Left kidney (tissue), 2 donors: Measurements from ENCODE around the gene HERC2. TPM values are rescaled to one million over a fixed set of nuclear protein-coding genes. Genes with fewer than 3 reads are reported as not detected.
"Not testable (repeated sequence)": the region's sequence is repeated elsewhere in the genome, so short reads cannot be mapped to it uniquely, and the experiment has no call there.

Source experiments
- DNase-seq: peaks from one replicate; pipeline ENCODE4 v3.0.0-alpha.2; 2013
- polyA plus RNA-seq: library from polyadenylated mRNA; unstranded; fragments of 120-200 nt; gene quantifications from one replicate; pipeline ENCODE4 v1.2.1, GENCODE V29; 2013; ENCODE audit not compliant: insufficient read length

Gene HERC2
- polyA plus RNA-seq, 1 donor, result 66.0 TPM

DNA sequence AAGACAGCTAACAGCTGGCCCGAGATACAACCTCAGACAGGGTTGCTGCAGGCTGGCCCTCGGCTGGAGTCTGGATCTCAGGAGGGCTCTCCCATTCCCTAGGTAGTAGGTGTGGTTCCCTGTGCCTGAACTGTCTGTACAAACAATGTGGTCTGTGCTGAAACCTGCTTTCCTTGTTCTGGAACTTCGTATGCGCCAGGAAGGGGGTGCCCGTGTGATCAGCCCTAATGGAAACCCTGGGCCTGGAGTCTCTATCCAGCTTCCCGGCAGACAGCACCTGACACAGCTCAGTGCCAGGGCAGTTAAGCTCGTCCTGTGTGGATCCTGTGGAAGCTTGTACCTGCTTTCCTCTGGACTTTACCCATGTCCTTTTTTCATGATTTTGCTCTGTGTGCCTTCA is 99.4 kb downstream of the HERC2 start:
- DNase-seq, result not testable (repeated sequence)

DNA sequence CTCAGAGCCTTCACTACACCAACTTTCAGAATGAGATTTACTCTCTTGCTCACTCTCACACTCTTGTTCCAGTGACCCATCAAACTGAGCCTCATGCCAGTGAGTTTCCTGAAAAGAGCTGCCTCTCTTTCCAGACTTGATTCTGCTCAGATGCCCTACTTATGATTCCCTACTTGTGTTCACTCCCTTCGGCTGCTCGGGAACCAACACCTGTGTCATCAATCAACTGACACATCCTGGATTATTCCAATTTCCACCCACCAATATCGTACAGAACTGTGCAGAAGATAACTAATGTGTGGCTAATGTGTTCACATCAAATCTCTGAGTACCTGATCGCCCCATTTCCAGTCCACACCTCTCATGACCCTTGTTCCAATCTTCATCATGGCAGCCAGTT is 100.3 kb downstream of the HERC2 start:
- DNase-seq, result not testable (repeated sequence)

DNA sequence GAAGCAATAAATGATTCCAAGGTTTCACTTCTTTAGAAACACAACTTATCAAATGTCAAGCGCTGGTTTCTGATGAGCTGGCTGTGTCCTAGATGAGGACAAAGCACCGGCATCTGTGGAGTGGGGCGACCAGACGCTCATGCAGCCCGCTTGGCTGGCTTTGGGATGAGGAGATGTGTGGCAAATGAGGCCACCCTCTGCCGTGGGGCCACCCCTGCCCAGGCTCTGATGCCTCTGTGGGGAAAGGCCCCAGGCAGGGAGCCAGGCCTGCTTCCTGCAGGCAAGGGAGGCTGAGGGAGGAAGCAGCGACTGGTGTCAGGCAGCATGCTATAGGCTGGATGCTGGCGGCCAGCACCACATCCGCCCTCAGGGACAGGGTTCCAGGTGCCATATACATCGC is 102.9 kb downstream of the HERC2 start:
- no peak for DNase-seq

DNA sequence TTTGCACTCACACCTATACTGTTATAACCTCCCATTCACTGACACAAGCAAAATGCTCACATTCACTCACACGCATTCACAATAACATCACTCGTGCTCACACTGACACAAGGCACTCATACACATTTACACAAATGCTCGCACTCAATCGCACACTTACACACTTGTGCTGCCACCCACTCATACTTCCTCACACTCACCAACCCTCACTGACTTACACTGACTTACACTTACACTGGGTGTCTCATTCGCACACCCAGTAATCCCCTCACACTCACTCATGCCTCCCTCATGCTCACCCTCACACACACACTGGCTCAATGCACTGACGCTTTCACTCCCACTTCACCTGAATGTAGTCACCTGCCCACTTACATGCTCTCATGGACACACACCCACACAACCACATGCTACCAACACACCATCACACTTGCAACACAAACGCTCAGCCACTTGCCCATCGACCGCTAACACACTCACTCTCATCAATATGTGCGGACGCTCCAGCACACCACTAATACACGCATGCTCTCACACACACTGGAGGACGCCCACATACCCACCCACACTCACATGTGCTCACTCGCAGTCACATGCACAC is 104.9 kb downstream of the HERC2 start:
- DNase-seq, result not testable (repeated sequence)

DNA sequence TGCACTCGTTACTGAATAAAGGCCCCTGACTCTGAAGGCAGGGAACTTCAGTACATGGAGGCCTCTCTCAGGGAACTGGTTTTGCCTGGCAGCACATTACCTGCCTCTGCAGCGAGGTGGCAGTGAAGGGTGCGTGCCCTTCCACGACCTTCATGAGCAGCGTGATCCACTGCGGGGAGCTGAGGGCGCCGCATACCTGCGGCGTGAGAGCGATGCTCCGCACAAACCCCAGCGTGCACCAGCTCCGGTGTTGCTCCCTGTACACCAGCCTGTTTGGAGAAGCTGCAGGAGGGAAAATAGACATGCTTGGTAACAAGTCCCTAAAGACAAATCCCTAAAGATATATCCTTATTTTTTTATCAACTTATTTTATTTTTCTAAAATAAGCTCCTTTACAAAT is 106.5 kb downstream of the HERC2 start:
- DNase-seq, result not testable (repeated sequence)

DNA sequence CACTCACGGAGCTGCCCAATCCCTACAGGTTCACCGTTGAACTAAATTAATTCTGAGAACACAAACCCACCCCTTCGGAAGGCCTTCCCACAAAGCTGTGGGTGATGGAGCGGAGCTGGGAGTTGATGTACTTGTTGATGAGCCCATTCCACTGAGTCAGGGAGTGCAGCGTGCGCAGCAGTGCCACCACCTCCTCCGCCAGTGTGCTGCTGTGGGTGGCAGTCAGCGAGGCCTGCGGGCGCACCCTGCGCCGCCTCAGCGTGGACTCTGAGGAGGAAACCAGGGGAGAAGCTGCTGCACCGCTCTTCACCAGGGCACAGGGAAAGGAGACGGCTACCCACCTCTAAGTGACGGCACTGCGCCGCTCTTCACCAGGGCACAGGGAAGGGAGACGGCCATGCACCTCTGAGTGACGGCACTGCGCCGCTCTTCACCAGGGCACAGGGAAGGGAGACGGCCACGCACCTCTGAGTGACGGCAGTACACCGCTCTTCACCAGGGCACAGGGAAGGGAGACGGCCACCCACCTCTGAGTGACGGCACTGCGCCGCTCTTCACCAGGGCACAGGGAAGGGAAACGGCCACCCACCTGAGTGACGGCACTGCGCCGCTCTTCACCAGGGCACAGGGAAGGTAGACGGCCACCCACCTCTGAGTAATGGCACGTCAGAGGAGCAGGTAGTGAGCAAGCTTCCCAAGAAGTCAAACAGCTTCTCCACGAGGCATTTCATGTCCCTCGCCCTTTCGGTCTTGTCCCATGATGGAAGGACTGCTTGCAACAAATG is 107.8 kb downstream of the HERC2 start:
- DNase-seq, result not testable (repeated sequence)

DNA sequence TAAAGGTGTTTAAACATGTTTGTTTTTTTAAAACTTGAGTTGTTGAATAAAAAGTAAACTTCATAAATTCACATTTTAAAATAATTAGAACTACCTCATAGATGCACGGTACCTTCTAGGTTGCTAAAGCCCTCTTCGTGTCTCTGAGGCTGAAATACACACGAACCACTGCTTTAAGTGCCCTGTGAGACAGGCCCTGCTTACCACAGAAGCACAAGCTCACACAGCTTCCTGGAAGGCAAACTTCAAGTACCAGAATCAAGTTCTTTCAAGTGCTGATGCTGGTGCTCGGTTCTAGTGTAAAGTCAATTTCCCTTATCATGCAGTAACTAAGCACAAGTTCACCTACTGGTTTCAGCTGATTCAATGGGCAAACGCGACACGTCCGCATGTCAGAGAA is 108.6 kb downstream of the HERC2 start:
- not testable (repeated sequence) for DNase-seq

DNA sequence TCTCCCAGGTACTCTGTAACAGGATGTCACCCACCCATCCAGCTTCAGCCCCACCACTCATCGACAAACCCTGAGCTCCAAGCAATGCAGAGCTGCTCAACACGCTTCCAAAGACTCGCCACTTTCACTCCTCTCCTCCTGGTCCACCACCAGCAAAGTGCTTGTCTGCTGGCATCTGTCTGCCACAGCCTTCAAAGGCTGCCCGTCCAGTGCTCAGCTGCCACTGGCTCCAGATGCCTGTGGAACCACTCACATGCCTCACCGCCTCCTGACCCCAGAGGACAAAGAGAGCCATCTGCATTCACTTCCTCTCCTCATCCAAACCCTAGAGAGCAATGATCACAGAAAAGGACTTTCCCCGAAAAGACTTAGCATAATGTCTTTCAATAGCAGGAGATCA is 113.4 kb downstream of the HERC2 start:
- no peak for DNase-seq

DNA sequence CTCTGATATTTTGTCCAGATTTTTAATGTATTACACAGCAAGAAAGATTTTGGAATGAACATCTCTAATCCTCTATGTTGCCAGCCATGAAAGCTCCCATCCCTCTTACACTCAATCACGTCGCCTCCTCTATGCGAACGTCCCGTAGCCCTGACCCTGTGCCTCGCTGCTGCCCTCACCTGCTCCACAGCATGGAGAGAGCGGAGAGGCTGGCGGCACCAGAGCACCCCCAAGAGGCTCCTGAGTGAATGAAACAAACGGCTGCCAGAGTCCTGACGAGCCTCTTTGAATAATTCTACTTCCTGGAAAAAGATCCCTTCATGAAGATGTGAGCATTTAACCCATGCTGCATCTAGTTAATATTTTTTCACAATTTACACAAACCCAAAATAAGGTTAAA is 116.3 kb downstream of the HERC2 start:
- DNase-seq, result not testable (repeated sequence)

DNA sequence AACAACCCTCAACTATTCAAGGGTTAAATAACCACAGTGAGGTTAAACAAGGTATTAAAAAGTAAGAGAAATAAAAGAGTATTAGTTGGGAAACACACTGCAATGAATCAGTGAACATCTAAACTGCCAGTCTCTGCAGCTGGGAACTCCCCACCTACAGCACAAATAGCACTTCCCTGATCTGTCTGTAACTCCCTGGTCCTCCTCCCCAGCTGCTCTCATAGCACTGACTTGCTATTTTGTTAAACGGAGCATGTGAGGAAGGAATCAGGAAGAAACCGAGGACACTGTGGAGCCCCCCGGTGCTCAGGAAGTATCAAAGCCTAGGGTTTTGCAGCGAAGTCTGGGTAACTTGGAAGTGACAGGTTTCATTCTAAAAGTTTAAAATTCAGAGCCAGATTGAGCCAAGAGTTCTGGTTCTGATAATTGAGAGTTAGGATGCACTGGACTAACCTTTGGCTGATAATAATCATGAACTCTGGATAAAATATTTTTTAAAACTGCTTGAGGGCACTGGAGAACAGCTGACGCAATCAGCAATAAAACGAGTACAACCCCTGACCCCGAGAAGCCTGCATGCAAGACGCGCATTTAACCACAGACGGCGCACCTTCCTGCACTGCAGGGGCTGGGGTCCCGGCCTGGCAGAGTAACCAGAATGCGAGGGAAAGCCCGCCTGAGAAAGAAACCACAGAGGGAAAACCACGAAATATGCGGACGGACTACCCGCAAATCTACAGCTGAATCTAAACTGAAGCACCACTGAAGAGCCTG is 118.7 kb downstream of the HERC2 start:
- not testable (repeated sequence) for DNase-seq

DNA sequence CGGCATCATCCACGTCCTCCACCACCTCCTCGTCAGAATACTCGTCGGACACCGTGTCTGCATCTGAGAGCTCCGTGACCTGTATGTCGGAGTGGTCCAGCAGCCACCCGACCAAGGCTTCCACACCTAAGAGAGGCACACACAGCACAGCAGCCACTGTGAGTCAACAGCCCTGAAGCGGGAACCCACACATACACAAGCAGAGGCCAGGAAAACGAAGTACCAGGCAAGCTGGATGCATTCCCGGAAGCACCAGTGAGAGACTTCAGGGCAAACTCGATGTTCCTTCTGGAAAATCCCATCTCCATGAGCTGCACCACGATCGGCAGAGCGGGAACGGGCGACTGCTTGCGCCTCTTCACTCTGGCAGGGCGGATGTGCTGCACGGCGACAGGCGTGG is 119.9 kb downstream of the HERC2 start:
- DNase-seq, result not testable (repeated sequence)

DNA sequence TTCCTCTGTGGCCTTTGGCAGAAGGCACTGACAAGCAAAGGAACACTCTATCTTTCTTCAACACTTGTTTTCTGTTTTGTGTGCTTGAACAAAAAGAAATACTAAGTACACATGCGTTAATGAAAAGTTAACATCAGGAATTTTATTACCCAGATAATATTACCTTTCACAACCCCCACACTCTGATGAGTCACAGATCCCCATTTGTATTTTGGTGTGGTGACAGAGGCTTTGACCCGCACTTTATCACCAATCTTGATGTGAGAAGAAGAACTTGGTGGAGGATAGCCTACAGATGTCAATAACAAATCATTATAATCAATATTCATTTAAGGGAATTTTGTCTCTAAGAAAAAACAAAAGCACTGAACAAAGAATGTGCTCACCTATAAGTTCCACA is 123.8 kb downstream of the HERC2 start:
- not testable (repeated sequence) for DNase-seq

DNA sequence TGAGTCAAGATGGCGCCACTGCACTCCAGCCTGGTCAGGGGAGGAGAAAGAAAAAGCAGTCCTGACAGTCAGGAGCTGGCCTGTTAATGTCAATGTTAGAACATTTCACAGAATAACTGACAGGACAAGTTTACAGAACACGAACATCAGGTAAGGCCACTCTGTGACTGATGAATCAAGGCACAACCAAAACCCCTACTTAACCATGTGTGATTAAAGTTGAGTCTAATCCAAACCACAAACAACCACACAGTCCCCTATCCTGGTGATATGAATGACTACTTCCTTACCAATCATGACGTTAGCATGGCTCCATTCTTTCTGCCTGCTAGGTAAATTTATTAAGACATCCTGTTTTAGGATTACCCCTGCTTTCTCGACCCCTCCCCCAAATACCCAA is 124.3 kb downstream of the HERC2 start:
- not testable (repeated sequence) for DNase-seq

DNA sequence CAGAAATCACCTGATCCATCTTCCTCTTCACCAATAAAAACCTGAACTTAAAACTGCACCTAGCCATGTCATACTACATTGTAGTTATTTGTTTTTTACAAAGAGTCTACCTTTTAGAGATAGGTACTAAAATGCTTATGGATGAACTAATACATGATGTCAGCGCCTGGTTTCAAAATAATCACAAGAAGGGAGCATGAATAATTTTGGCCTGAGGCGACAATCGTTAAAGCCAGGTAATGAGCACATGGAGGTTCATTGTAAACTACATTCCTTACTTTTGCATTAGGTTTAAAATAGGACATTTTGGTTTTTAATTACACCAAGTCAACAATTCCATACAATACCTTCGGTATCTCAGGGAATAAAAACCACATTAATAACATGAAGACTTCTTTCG is 125.4 kb downstream of the HERC2 start:
- not testable (repeated sequence) for DNase-seq

DNA sequence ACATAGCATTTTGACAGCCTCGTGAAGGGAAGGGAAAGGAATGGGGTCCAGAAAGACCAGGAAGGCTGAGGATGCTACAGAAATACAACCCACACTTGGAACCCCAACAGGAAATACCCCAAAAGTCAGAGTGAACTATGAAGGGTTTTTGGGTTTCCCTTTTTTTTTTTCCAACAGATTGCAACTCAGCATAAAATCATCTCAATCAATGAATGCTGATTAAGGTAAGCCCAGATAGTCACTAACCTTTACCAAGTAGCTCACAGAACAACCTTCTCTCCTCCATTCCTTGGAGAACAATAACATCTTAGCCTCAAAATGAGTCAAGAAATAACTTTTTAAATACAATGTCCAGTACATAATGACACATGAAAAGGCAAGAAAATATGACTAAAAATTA is 129.2 kb downstream of the HERC2 start:
- DNase-seq, result no peak

DNA sequence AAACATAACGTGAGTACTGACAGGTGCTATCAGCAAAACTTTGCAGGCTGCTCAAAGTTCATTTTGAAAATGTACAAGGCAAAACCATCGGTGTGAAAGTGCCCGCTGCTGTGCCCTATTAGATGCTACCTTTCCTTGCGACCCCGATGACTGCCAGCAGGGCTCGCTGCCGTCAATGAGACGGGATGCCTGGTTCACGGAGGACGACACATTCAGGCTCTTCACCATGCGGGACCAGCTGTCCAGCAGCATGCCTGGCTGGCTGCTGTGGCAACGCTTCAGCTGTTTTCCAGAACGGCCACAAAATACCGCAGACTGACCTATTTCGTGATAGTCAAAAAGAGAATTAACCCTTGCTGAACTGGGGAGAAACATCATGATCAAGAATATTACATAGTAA is 130.1 kb downstream of the HERC2 start:
- DNase-seq, result peak; percentile 72

DNA sequence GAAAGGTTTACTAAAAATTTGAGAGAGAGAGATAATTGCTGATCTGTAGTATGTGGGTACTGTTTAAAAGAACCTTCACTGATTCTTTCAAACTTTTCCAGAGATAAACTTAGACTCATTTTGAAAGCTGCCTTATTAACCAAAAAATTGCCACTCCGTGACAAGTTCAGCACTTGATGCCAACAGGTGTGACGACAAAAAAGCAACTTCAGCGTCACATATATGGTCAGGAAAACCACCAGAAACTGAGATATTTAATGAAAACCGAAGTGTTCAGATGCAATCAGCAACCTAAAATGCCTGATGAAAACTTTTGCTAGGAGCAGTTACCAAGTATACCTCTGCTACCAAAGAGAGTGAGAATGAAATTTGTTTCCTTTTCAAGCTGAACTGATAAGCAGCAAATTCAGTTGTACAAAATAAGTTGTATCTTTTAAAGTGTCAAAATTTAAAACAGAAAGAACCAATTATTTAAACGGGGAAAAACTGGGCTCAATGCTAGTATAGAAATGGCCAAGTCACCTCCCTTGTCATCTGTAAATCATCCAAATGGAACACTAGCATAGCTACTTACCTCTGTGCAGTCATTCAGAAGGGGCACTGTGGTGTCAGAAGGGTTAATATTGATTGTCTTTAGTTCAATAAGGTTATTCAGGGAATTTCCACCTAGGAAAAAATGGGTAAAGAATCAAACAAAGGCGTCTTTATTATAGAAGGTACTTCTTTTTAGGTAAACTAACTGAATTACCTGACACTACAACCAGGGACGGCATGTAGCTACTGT is 131.4 kb downstream of the HERC2 start:
- DNase-seq, result no peak

DNA sequence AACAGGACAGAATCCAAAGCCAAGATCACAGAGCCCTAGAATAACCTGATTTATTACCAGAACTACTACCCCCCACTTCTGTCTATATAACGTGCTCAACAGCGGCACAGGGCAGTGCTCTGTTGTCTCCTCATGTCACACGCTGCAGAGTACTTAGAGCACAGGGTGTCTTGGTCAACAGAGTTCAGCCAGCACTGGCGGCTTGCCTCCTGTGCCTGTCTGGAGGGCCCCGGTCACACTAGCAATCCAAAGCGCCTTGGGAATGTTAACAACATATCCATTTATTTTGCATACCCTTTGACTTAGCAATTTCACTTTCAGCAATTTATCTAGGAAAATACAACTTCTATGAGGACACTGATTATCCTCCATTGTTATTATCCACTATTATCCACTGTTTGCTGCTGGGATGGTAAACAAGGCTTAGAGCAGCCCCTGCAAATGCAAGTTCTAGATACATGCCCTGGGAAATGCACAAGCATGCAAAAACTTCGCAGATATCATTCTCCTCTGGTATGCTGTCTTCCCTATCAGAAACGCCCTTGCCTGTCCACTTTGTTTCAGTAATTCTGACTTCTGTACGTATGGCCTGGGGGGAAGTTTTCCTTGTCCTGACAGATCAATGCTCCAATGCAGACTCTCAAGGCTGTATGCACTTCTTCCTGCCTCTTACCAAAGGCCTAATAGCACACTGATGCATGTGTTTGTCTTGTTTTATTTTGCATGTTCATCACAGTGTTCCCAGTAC is 136.7 kb downstream of the HERC2 start:
- DNase-seq, result no peak

DNA sequence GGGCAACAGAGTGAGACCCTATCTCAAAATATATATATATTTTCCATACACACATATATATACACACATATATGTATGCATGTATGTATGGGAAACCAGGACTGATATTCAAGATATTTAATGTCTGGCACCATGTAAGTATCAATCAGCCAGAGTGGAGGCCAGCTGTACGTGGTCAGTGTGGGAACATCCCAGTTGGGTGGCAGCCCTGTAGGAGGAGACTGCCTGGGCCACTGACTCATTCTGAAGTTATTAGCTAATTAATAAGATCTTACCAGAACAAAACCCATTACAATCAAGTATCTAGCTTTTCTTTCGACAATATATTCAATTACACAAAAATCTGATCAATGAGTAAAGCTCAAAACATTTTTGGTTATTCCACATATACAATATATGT is 137.8 kb downstream of the HERC2 start:
- DNase-seq, result no peak

DNA sequence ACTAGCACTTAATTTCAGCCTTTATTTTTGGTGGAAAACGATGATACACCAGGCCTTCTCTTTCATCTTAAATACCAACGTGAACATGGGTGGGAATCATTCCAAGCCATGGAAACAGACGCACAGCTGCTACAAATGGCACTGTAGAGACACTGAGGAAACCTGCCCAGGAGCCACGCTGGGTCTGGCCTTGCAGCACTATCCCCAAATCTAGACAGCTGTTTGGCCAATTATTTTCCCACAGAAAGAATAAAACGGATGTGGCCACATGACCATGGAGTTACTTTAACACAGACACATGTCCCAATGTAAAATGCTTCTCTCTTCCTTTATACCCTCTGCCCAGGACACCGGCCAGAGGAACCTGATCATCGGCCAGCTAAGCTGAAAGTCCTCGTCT is 139.2 kb downstream of the HERC2 start:
- DNase-seq, result no peak

DNA sequence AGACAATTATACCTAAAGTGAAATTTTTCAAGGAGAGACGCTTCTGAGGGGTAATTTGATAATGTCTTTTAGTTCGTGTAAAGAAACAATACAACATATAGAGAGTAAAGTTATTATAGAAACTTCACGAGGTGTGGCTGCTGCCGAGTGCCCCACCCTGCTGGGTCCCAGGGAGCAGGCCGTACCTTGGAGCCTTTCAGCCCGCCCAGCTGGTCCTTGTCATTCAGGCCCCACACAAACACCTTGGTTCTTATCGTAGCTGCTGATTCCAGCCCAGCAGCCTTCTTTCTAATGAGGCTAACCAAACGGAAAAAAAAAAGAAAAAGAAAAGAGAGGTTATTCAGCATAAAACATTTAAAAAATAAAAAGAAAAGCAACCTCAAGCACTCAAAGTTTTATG is 139.8 kb downstream of the HERC2 start:
- no peak for DNase-seq

DNA sequence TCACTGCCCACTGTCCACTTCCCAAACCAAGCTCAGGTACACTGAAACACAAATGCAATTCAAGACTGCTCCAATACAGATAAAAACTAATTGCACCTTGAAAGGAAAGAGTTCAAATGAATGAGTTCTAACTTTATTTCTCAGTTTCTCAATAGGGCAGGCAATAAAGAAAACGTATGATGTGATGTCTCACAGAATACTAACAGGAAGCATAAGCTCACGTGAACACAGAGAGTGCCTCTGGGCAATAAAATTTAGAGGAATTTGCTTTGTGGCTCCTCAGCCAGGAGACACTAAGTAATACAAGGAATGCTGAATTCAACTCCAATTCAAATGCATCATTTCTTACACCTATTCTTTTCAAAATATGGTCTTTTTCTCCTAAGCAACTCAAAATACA is 140.6 kb downstream of the HERC2 start:
- DNase-seq, result no peak
